Fibroblast of the aortic adventitia (primary cell): ENCODE measurements around the gene MVD. TPM values are rescaled to one million over a fixed set of nuclear protein-coding genes. Genes with fewer than 3 reads are reported as not detected.

Experiments used
- DNase-seq: peaks from one replicate; pipeline ENCODE4 v3.0.0-alpha.2; 2010; ENCODE audit warnings: low read depth
- H3K4me3 ChIP-seq: 2 replicates; pipeline ENCODE4 v1.5.1; 2011; ENCODE audit warnings: low read depth, mild to moderate bottlenecking, control low read depth, low read length, moderate library complexity
- CTCF ChIP-seq: IDR thresholded peaks from 2 replicates; pipeline ENCODE4 v1.5.1; 2011; ENCODE audit warnings: mild to moderate bottlenecking, low read length, control low read depth, inconsistent platforms; ENCODE audit not compliant: insufficient read depth
- total RNA-seq: library from RNA; depleted of rRNA; stranded (reverse); fragments of >200 nt; gene quantifications from 2 replicates; pipeline ENCODE4 v1.2.3, GENCODE V29; 2012; ENCODE audit warnings: low replicate concordance

Gene MVD
- total RNA-seq, 1 donor = 24.4 TPM

- no peak for DNase-seq
- H3K4me3 ChIP-seq = no peak overlapping the region
- no peak for TF ChIP-seq CTCF
These were observed 54.8 kb downstream of the MVD start for GRCh38 chr16:88608076-88608475.

- no peak overlapping the region for H3K4me3 ChIP-seq
- no peak for DNase-seq
- no peak for TF ChIP-seq CTCF
These were observed 56.6 kb downstream of the MVD start for GRCh38 chr16:88606148-88606757.

GRCh38 chr16:88605186-88606147 lies 57.4 kb downstream of the MVD start:
- no peak overlapping the region for H3K4me3 ChIP-seq
- DNase-seq = no peak
- no peak for TF ChIP-seq CTCF

GRCh38 chr16:88602091-88602490 lies 60.8 kb downstream of the MVD start:
- TF ChIP-seq CTCF = no peak
- no peak overlapping the region for H3K4me3 ChIP-seq
- no peak for DNase-seq

Other genes starting within 250 kb of the MVD start
- 4.2 and 5.2 TPM in 2 replicates for gene ZFPM1, start 209.8 kb downstream of the MVD start, total RNA-seq
- gene ZC3H18, start 92.7 kb downstream of the MVD start, total RNA-seq = 13.3 and 23.8 TPM in 2 replicates
- not detected in 2 replicates for gene IL17C, start 24.5 kb downstream of the MVD start, total RNA-seq
- 41.5 and 98.0 TPM in 2 replicates for gene CYBA, start 12.0 kb downstream of the MVD start, total RNA-seq
- not detected in 2 replicates for gene SNAI3, start 23.4 kb upstream of the MVD start, total RNA-seq
- gene RNF166, start 43.3 kb upstream of the MVD start, total RNA-seq = 10.2 and 14.1 TPM in 2 replicates
- 4.3 and 15.2 TPM in 2 replicates for gene CTU2, start 43.4 kb upstream of the MVD start, total RNA-seq
- 143 and 150 TPM in 2 replicates for gene PIEZO1, start 122.1 kb upstream of the MVD start, total RNA-seq
- gene CDT1, start 140.7 kb upstream of the MVD start, total RNA-seq = 0.82 and 26.8 TPM in 2 replicates
- gene APRT, start 148.8 kb upstream of the MVD start, total RNA-seq = 54.0 and 73.8 TPM in 2 replicates
- 11.6 and 22.5 TPM in 2 replicates for gene GALNS, start 193.9 kb upstream of the MVD start, total RNA-seq
- gene TRAPPC2L, start 194.0 kb upstream of the MVD start, total RNA-seq = 30.6 and 57.2 TPM in 2 replicates
- gene PABPN1L, start 203.6 kb upstream of the MVD start, total RNA-seq = not detected in 2 replicates